ENCODE measurements around the gene EFNA5. TPM values are rescaled to one million over a fixed set of nuclear protein-coding genes. Genes with fewer than 3 reads are reported as not detected.
A peak's percentile ranks its signal among the peaks of the same experiment; 100 is the strongest.

EFNA5 gene
- total RNA-seq, 1 donor from 2014 or later: 10.2 TPM

- no peaks in the 10 kb centered on the region for H3K36me3 ChIP-seq
- H3K27ac ChIP-seq: no peak overlapping the region
- H3K27me3 ChIP-seq (ENCODE audit: low read depth): no peaks in the 10 kb centered on the region
- H3K4me1 ChIP-seq: peaks cover 6% of the 10 kb centered on the region
- intact Hi-C loops (cut with DNase I): no loop called here
- no peak overlapping the region for H3K4me3 ChIP-seq
- ATAC-seq: no peak
- TF ChIP-seq, protein P1, sequence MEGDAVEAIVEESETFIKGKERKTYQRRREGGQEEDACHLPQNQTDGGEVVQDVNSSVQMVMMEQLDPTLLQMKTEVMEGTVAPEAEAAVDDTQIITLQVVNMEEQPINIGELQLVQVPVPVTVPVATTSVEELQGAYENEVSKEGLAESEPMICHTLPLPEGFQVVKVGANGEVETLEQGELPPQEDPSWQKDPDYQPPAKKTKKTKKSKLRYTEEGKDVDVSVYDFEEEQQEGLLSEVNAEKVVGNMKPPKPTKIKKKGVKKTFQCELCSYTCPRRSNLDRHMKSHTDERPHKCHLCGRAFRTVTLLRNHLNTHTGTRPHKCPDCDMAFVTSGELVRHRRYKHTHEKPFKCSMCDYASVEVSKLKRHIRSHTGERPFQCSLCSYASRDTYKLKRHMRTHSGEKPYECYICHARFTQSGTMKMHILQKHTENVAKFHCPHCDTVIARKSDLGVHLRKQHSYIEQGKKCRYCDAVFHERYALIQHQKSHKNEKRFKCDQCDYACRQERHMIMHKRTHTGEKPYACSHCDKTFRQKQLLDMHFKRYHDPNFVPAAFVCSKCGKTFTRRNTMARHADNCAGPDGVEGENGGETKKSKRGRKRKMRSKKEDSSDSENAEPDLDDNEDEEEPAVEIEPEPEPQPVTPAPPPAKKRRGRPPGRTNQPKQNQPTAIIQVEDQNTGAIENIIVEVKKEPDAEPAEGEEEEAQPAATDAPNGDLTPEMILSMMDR (IDR thresholded peaks at IDR 0.05): no peak
- no peaks in the 10 kb centered on the region for H3K9me3 ChIP-seq
- no peak for DNase-seq
Measured at GRCh38 chr5:107367939-107368338, 302.8 kb downstream of the EFNA5 start.

DNA sequence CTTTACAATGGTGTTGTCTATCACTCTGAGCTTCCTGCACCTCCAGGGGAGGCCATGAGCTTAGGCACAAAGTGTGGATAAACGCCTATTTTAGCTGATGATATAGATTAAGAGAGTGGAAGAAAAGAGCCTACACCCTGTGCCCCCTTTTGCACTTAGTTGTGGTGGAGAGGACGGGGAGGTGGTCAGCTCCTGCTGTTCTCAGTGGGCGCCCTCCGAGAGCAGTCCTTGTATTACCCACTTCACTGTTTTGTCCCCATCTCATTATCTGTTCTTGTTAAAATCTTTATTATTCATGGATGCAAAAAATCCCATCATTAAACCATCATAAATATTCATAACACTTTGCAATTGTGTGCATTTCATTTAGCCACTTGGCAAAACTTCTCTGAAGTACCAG lies 303.3 kb downstream of the EFNA5 start:
- Histone ChIP-seq H3K4me1 (peaks cover 6% of the 10 kb centered on the region), H3K27me3 (ENCODE audit: low read depth) (no peaks in the 10 kb centered on the region), H3K36me3 (no peaks in the 10 kb centered on the region), H3K4me3 (no peak overlapping the region), H3K9me3 (no peaks in the 10 kb centered on the region), H3K27ac (no peak overlapping the region)
- DNase-seq (no peak), ATAC-seq (no peak)
- TF ChIP-seq, protein P1 (IDR thresholded peaks at IDR 0.05): no peak
- intact Hi-C loops (cut with DNase I): no loop called here

DNA sequence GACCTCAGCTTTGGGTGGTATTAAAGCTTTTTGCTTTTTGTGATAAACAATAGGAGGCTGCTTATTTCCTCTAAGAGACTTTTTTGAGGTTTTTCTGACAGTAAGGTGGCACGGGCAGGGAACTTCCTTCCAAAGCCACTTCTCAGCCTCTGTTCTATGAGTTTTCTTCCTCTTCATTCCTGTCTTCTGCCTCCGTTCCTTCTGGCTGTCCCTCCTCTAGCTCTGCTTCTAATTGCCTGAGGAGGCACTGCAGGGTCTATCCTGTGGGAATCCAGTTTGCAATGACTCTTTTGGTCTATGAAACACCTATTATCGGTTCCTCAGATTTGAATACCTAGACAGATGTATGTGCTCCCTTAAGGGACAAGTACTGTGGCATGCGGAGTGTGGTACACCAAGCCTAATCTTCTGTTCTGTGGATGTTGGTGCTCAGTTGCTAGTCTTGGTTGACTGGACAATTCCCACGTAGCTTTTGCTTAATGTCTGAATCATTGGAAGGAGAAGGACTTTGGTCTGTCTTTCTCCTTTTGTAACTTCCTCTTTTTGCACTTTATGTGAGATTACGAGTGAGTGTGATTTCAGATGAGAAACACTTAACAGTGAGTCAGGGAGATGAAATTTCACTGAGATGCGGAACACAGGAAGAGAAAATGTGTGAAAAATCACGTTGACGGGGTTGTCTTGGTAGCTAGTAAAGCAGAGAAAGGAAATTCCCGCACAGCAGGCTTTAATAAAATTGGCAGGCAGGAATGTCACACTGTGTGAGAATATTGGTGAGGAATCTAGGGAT lies 305.2 kb downstream of the EFNA5 start:
- H3K9me3 ChIP-seq: no peaks in the 10 kb centered on the region
- H3K27ac ChIP-seq: no peak overlapping the region
- intact Hi-C loops (cut with DNase I): no loop called here
- no peaks in the 10 kb centered on the region for H3K27me3 ChIP-seq (ENCODE audit: low read depth)
- no peak overlapping the region for H3K4me3 ChIP-seq
- H3K36me3 ChIP-seq: no peaks in the 10 kb centered on the region
- TF ChIP-seq, protein P1 (IDR thresholded peaks at IDR 0.05): no peak
- DNase-seq: no peak
- ATAC-seq: peak; percentile 19 to 44
- H3K4me1 ChIP-seq: peaks cover 6% of the 10 kb centered on the region

GRCh38 chr5:107364443-107365319 lies 306.1 kb downstream of the EFNA5 start:
- Histone ChIP-seq H3K9me3 (no peaks in the 10 kb centered on the region), H3K36me3 (no peaks in the 10 kb centered on the region), H3K4me3 (no peak overlapping the region), H3K27me3 (ENCODE audit: low read depth) (no peaks in the 10 kb centered on the region), H3K27ac (no peak overlapping the region), H3K4me1 (peaks cover 6% of the 10 kb centered on the region)
- DNase-seq (no peak), ATAC-seq (no peak)
- TF ChIP-seq, protein P1 (IDR thresholded peaks at IDR 0.05): no peak
- intact Hi-C loops (cut with DNase I): no loop called here

DNA sequence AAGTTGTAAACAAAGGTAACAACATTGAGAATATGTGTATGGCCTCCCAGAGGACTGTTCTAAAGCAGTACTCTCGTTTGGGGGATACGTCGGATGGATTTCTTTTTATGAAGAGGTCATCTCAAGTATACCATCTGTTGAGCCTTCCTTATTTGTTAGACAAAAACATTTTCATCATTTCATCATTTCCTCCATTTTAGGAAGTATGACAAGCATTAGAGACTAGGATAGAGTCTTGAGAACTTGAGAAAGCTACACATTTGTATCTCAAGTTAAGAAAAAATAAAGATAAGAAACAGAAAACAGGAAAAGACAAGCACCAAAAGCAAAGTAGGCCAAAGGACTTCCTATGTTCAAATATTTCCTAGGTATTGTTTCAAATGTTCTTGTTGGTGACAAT lies 307.0 kb downstream of the EFNA5 start:
- Histone ChIP-seq H3K36me3 (no peaks in the 10 kb centered on the region), H3K27me3 (ENCODE audit: low read depth) (no peaks in the 10 kb centered on the region), H3K27ac (no peak overlapping the region), H3K9me3 (no peaks in the 10 kb centered on the region), H3K4me3 (no peak overlapping the region), H3K4me1 (peaks cover 6% of the 10 kb centered on the region)
- intact Hi-C loops (cut with DNase I): no loop called here
- DNase-seq (no peak), ATAC-seq (no peak)
- TF ChIP-seq, protein P1 (IDR thresholded peaks at IDR 0.05): no peak

Measured in lower lobe of right lung (tissue), 2 donors.